Natural killer cell (primary cell): ENCODE data around the gene DGKZ. TPM values are rescaled to one million over a fixed set of nuclear protein-coding genes. Genes with fewer than 3 reads are reported as not detected.

Experiments
- ATAC-seq, 3 donors: fragments of 150-1000 bp in 2 of 3; fragments of 200-7000 bp in 1 of 3; cut with Tn5 transposase; 1 replicate in 1 of 3; 2 replicates in 2 of 3; pipeline ENCODE4 v1.10.0; 2021; ENCODE audit warnings: mild to moderate bottlenecking in 2 of 3, moderate library complexity in 2 of 3
- DNase-seq, 2 donors: peaks; one replicate each; pipeline versions ENCODE4 v3.0.0 to v3.0.0-alpha.2; 2013 to 2021; ENCODE audit warnings: mixed read lengths in 1 of 2
- H3K27ac ChIP-seq: one replicate; pipeline ENCODE4 v1.5.1; 2013; ENCODE audit warnings: mild to moderate bottlenecking, low read length
- H3K27me3 ChIP-seq: one replicate; pipeline ENCODE4 v1.6.1; 2013; ENCODE audit warnings: low read length; ENCODE audit not compliant: control insufficient read depth, insufficient read depth
- H3K36me3 ChIP-seq: one replicate; pipeline ENCODE4 v1.6.1; 2013; ENCODE audit warnings: low read length; ENCODE audit not compliant: control insufficient read depth, insufficient read depth
- H3K4me1 ChIP-seq: one replicate; pipeline ENCODE4 v1.6.1; 2013; ENCODE audit warnings: low read length; ENCODE audit not compliant: control insufficient read depth, insufficient read depth
- H3K4me3 ChIP-seq: one replicate; pipeline ENCODE4 v1.5.1; 2013; ENCODE audit warnings: low read length
- H3K9me3 ChIP-seq: one replicate; pipeline ENCODE4 v1.6.1; 2013; ENCODE audit warnings: low read length; ENCODE audit not compliant: control insufficient read depth, insufficient read depth
- H3K27ac Mint-ChIP-seq, 2 donors: one replicate each; pipeline ENCODE4 v1.8.0; 2022; ENCODE audit warnings: mild to moderate bottlenecking in 2 of 2, mixed read lengths in 2 of 2, moderate library complexity in 1 of 2
- H3K27me3 Mint-ChIP-seq, 2 donors: one replicate each; pipeline ENCODE4 v1.8.0; 2022; ENCODE audit warnings: low read depth in 2 of 2, mixed read lengths in 2 of 2
- H3K36me3 Mint-ChIP-seq: one replicate; pipeline ENCODE4 v1.8.0; 2022; ENCODE audit warnings: mixed read lengths
- H3K4me1 Mint-ChIP-seq, 2 donors: one replicate each; pipeline ENCODE4 v1.8.0; 2022; ENCODE audit warnings: mixed read lengths in 2 of 2
- H3K4me3 Mint-ChIP-seq: one replicate; pipeline ENCODE4 v1.8.0; 2022; ENCODE audit warnings: mild to moderate bottlenecking, moderate library complexity, mixed read lengths
- H3K9me3 Mint-ChIP-seq, 2 donors: one replicate each; pipeline ENCODE4 v1.8.0; 2022; ENCODE audit warnings: mixed read lengths in 2 of 2
- WGBS: methylation state at CpG from one replicate; pipeline ENCODE4 v1.1.7; 2013; ENCODE audit warnings: missing lambda C conversion rate; ENCODE audit not compliant: insufficient coverage; 5-methylcytosine and 5-hydroxymethylcytosine counted together
- intact Hi-C: fragments of 100-400 bp; cut with micrococcal nuclease; formaldehyde crosslinking; loops from one replicate; pipeline ENCODE4 v1.14.2; 2022
- total RNA-seq, 4 donors: library from RNA; stranded (reverse); fragments of 120-200 nt in 1 of 4; gene quantifications; one replicate each; pipeline versions ENCODE4 v1.2.3 to v1.2.4, GENCODE V29; 2013 to 2022
- TF ChIP-seq, protein P1 (sequence below): fragments of 200-600 bp; IDR thresholded peaks from one replicate; pipeline ENCODE4 v1.8.0; 2022; ENCODE audit warnings: antibody characterized with exemption

Gene DGKZ
- total RNA-seq, 3 donors from 2014 or later (not counting 1 experiment from before 2014, with no cell fraction given) = 307 to 377 (median 350) TPM

DNA sequence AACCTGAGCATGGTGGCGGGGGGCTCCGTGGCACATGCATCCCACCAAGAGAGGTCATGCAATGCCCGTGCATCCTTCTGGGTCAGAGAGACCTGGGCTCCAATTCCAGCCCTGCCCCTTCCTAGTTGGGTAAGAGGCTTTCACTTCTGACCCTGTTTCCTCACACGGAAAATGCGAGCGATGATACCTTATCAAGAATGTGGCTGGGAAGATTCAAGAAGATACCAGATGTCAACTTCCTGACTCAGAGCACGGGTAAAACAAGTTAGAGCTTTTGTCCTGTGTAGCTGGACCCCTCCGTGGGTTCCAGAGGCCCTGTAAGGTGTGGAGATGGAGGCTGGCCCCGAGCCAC, 8.7 kb upstream of the DGKZ start:
- peaks cover 11% of the 10 kb centered on the region for H3K27me3 ChIP-seq
- no peak overlapping the region for H3K27ac Mint-ChIP-seq
- TF ChIP-seq, protein P1, sequence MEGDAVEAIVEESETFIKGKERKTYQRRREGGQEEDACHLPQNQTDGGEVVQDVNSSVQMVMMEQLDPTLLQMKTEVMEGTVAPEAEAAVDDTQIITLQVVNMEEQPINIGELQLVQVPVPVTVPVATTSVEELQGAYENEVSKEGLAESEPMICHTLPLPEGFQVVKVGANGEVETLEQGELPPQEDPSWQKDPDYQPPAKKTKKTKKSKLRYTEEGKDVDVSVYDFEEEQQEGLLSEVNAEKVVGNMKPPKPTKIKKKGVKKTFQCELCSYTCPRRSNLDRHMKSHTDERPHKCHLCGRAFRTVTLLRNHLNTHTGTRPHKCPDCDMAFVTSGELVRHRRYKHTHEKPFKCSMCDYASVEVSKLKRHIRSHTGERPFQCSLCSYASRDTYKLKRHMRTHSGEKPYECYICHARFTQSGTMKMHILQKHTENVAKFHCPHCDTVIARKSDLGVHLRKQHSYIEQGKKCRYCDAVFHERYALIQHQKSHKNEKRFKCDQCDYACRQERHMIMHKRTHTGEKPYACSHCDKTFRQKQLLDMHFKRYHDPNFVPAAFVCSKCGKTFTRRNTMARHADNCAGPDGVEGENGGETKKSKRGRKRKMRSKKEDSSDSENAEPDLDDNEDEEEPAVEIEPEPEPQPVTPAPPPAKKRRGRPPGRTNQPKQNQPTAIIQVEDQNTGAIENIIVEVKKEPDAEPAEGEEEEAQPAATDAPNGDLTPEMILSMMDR = no peak
- H3K36me3 ChIP-seq = no peaks in the 10 kb centered on the region
- H3K4me3 ChIP-seq = no peak overlapping the region
- H3K27ac ChIP-seq = no peak overlapping the region
- DNase-seq (no peak), ATAC-seq (no peak)
- H3K9me3 Mint-ChIP-seq = no peaks in the 10 kb centered on the region
- 41% methylated on average over 9 of the region's 9 CpGs for WGBS
- H3K9me3 ChIP-seq = no peaks in the 10 kb centered on the region
- intact Hi-C loops = no loop called here
- H3K4me1 Mint-ChIP-seq = peaks cover under 1 to 6% of the 10 kb centered on the region in 2 donors
- H3K4me1 ChIP-seq = peaks cover 38% of the 10 kb centered on the region
- peaks cover 14 to 34% of the 10 kb centered on the region in 2 donors for H3K27me3 Mint-ChIP-seq
- H3K36me3 Mint-ChIP-seq = no peaks in the 10 kb centered on the region
- H3K4me3 Mint-ChIP-seq = no peak overlapping the region

DNA sequence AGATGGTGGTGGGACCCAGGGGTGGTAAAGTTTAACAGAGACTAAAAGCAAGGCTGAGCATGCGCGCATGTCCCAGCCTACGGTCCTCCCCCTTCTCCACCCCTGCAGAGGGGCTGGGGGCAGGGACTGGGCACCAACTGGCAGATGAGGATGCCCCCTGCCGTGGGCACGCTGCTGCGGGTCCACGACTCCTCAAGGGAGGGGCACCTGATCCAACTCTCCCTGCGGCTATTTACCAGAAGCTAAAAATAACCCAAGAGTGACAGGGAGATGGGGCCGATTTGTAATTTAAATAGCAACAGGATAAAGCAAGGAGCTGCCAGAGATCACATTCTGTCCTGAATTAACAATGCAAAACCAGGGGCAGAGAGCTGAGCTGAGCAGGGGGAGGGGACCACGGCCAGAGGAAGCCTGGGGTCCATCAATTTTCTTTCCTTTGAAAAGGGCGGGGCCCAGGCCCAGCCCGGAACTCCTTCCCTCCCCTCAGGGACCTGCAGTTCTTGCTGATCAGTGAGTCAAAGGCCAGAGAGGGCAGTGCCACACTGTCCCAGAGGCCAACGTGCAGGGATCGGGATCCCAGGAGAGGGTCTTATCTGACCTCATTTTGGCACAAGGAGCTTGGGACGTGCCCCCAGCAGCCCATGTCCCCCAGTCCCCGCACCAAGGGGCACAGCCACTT, 8.1 kb upstream of the DGKZ start:
- no peak overlapping the region for H3K27ac ChIP-seq
- TF ChIP-seq, protein P1 = no peak
- Mint-ChIP-seq H3K9me3 (no peaks in the 10 kb centered on the region), H3K27ac (no peak overlapping the region), H3K4me1 (peaks cover 0 to 6% of the 10 kb centered on the region in 2 donors), H3K36me3 (no peaks in the 10 kb centered on the region), H3K27me3 (peaks cover 14 to 30% of the 10 kb centered on the region in 2 donors), H3K4me3 (no peak overlapping the region)
- H3K36me3 ChIP-seq = no peaks in the 10 kb centered on the region
- WGBS = 54% methylated on average over 16 of the region's 16 CpGs
- H3K4me3 ChIP-seq = no peak overlapping the region
- H3K27me3 ChIP-seq = peaks cover 6% of the 10 kb centered on the region
- ATAC-seq (no peak), DNase-seq (no peak)
- H3K4me1 ChIP-seq = peaks cover 34% of the 10 kb centered on the region
- no peaks in the 10 kb centered on the region for H3K9me3 ChIP-seq
- intact Hi-C loops = no loop called here

DNA sequence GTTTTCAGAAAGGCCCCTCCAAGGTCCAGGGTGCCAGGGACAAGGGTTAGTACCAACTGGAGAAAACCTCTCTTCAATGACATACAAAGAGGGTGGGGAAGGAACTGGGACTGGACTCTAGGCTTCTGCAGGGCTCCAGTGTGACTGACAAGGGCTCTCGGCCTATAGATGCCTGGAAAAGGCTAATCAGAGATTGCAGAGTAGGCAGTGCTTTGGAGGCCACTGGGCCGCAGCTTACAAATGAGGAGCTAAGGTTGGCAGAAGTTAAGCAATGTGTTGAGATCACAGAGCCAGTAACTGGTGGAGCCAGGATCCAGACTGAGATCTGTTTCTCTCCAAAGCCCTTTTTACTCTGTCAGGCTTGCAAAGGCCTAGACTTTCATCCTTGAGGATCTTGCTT, 7.4 kb upstream of the DGKZ start:
- no peak for DNase-seq
- ATAC-seq = no peak
- Histone ChIP-seq H3K9me3 (no peaks in the 10 kb centered on the region), H3K36me3 (no peaks in the 10 kb centered on the region), H3K4me3 (no peak overlapping the region), H3K27me3 (peaks cover 2% of the 10 kb centered on the region), H3K27ac (no peak overlapping the region), H3K4me1 (peaks cover 38% of the 10 kb centered on the region)
- Mint-ChIP-seq H3K36me3 (no peaks in the 10 kb centered on the region), H3K4me1 (peaks cover 2 to 8% of the 10 kb centered on the region in 2 donors), H3K27me3 (peaks cover 8 to 23% of the 10 kb centered on the region in 2 donors), H3K4me3 (no peak overlapping the region), H3K9me3 (no peaks in the 10 kb centered on the region), H3K27ac (no peak overlapping the region)
- intact Hi-C loops = loop anchor here (10.0 kb wide), 1 partner anchor 215 kb away; the partner anchor contains the start of gene PHF21A
- TF ChIP-seq, protein P1 = no peak
- 92% methylated on average over 2 of the region's 2 CpGs for WGBS

DNA sequence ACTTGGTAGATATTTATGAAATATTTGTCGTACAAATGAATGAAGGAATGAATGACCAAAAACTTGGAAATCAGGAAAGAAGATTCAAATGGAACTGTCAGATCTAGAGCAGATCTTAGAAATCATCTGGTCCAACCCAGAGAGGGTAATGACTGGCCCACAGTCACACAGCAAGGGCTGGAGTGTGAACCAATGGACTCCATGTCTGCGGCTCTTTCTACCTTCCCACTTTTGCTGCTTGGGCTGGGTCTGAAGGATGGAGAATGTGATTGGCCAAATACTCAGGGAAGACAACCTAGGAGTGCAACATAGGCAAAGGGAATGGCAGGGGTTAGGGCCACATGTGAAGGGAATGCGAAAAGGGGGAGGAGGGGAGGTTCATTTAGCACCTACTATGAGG, 5.8 kb upstream of the DGKZ start:
- H3K36me3 Mint-ChIP-seq = no peaks in the 10 kb centered on the region
- Histone ChIP-seq H3K4me3 (no peak overlapping the region), H3K36me3 (no peaks in the 10 kb centered on the region), H3K9me3 (no peaks in the 10 kb centered on the region), H3K4me1 (peaks cover 46% of the 10 kb centered on the region), H3K27ac (no peak overlapping the region), H3K27me3 (peaks cover 2% of the 10 kb centered on the region)
- no peaks in the 10 kb centered on the region for H3K9me3 Mint-ChIP-seq
- no peak overlapping the region for H3K27ac Mint-ChIP-seq
- peaks cover 19 to 25% of the 10 kb centered on the region in 2 donors for H3K4me1 Mint-ChIP-seq
- TF ChIP-seq, protein P1 = no peak
- intact Hi-C loops = loop anchor here (10.0 kb wide), 1 partner anchor 217 kb away; the partner anchor contains the start of gene PHF21A
- H3K4me3 Mint-ChIP-seq = no peak overlapping the region
- no peak for ATAC-seq
- WGBS = 95% methylated on average over 3 of the region's 3 CpGs
- no peak for DNase-seq
- H3K27me3 Mint-ChIP-seq = peaks cover 0 to 14% of the 10 kb centered on the region in 2 donors
